Measurements from ENCODE around the gene OTUD3.
"Not testable (repeated sequence)": the region's sequence is repeated elsewhere in the genome, so short reads cannot be mapped to it uniquely, and the experiment has no call there.

Gene OTUD3

GRCh38 chr1:19862944-19863343, 19.3 kb upstream of the OTUD3 start:
- Histone ChIP-seq H3K79me2 (ENCODE audit: insufficient read depth, low read depth) (no peaks in the 10 kb centered on the region), H2AFZ (ENCODE audit: low read depth) (no peak overlapping the region), H3K27me3 (ENCODE audit: insufficient read depth, low read depth) (no peaks in the 10 kb centered on the region), H4K20me1 (ENCODE audit: insufficient read depth) (no peaks in the 10 kb centered on the region), H3K27ac (no peak overlapping the region), H3K4me1 (ENCODE audit: low read depth, poor library complexity, severe bottlenecking) (no peaks in the 10 kb centered on the region), H3K4me3 (IDR thresholded peaks at IDR 0.05; ENCODE audit: insufficient read depth, low read depth, low read length) (no peak overlapping the region), H3K9ac (no peak overlapping the region), H3K36me3 (ENCODE audit: insufficient read depth) (no peaks in the 10 kb centered on the region), H3K4me2 (no peak overlapping the region)
- TF ChIP-seq CTCF (conservative IDR thresholded peaks at IDR 0.05; ENCODE audit: low read depth, low read length), result no peak

- no peaks in the 10 kb centered on the region for H3K4me1 ChIP-seq (ENCODE audit: low read depth, poor library complexity, severe bottlenecking)
- H2AFZ ChIP-seq (ENCODE audit: low read depth), result no peak overlapping the region
- H3K4me2 ChIP-seq, result no peak overlapping the region
- H3K36me3 ChIP-seq (ENCODE audit: insufficient read depth), result no peaks in the 10 kb centered on the region
- no peak overlapping the region for H3K4me3 ChIP-seq (IDR thresholded peaks at IDR 0.05; ENCODE audit: insufficient read depth, low read depth, low read length)
- no peaks in the 10 kb centered on the region for H3K79me2 ChIP-seq (ENCODE audit: insufficient read depth, low read depth)
- no peak overlapping the region for H3K27ac ChIP-seq
- no peaks in the 10 kb centered on the region for H4K20me1 ChIP-seq (ENCODE audit: insufficient read depth)
- no peak for TF ChIP-seq CTCF (conservative IDR thresholded peaks at IDR 0.05; ENCODE audit: low read depth, low read length)
- H3K9ac ChIP-seq, result no peak overlapping the region
- H3K27me3 ChIP-seq (ENCODE audit: insufficient read depth, low read depth), result no peaks in the 10 kb centered on the region
Measured at GRCh38 chr1:19864570-19865160, 17.5 kb upstream of the OTUD3 start.

- no peaks in the 10 kb centered on the region for H3K27me3 ChIP-seq (ENCODE audit: insufficient read depth, low read depth)
- H3K9ac ChIP-seq, result no peak overlapping the region
- H3K4me2 ChIP-seq, result no peak overlapping the region
- H3K36me3 ChIP-seq (ENCODE audit: insufficient read depth), result no peaks in the 10 kb centered on the region
- no peak overlapping the region for H3K4me3 ChIP-seq (IDR thresholded peaks at IDR 0.05; ENCODE audit: insufficient read depth, low read depth, low read length)
- no peaks in the 10 kb centered on the region for H3K4me1 ChIP-seq (ENCODE audit: low read depth, poor library complexity, severe bottlenecking)
- TF ChIP-seq CTCF (conservative IDR thresholded peaks at IDR 0.05; ENCODE audit: low read depth, low read length), result no peak
- H3K79me2 ChIP-seq (ENCODE audit: insufficient read depth, low read depth), result no peaks in the 10 kb centered on the region
- no peak overlapping the region for H3K27ac ChIP-seq
- no peak overlapping the region for H2AFZ ChIP-seq (ENCODE audit: low read depth)
- no peaks in the 10 kb centered on the region for H4K20me1 ChIP-seq (ENCODE audit: insufficient read depth)
Measured at GRCh38 chr1:19866029-19866428, 16.2 kb upstream of the OTUD3 start.

- no peak for TF ChIP-seq CTCF (conservative IDR thresholded peaks at IDR 0.05; ENCODE audit: low read depth, low read length)
Measured at GRCh38 chr1:19866758-19867157, 15.4 kb upstream of the OTUD3 start.

DNA sequence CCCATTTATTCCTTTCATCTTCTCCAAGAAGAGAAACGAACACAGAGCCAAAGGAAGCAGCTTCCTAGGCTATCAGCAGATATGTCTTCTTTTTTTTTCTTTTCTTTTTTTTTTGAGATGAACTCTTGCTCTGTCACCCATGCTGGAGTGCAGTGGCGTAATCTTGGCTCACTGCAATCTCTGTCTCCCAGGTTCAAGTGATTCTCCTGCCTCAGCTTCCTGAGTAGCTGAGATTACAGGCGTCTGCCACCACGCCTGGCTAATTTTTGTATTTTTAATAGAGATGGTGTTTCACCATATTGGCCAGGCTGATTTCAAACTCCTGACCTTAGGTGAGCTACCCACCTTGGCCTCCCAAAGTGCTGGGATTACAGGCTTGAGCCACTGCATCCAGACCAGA, 13.6 kb upstream of the OTUD3 start:
- not testable (repeated sequence) for H4K20me1 ChIP-seq (ENCODE audit: insufficient read depth); H3K27me3 ChIP-seq (ENCODE audit: insufficient read depth, low read depth); H3K4me3 ChIP-seq (IDR thresholded peaks at IDR 0.05; ENCODE audit: insufficient read depth, low read depth, low read length); H3K9ac ChIP-seq; H2AFZ ChIP-seq (ENCODE audit: low read depth); H3K79me2 ChIP-seq (ENCODE audit: insufficient read depth, low read depth); H3K4me1 ChIP-seq (ENCODE audit: low read depth, poor library complexity, severe bottlenecking); H3K36me3 ChIP-seq (ENCODE audit: insufficient read depth); H3K27ac ChIP-seq; H3K4me2 ChIP-seq

More at GRCh38 chr1:19866758-19867157, 15.4 kb upstream of the OTUD3 start:
- Histone ChIP-seq H3K27me3 (ENCODE audit: insufficient read depth, low read depth) (no peaks in the 10 kb centered on the region), H3K4me1 (ENCODE audit: low read depth, poor library complexity, severe bottlenecking) (no peaks in the 10 kb centered on the region), H3K79me2 (ENCODE audit: insufficient read depth, low read depth) (no peaks in the 10 kb centered on the region), H4K20me1 (ENCODE audit: insufficient read depth) (no peaks in the 10 kb centered on the region), H3K27ac (no peak overlapping the region), H3K9ac (no peak overlapping the region), H3K36me3 (ENCODE audit: insufficient read depth) (no peaks in the 10 kb centered on the region), H2AFZ (ENCODE audit: low read depth) (no peak overlapping the region), H3K4me3 (IDR thresholded peaks at IDR 0.05; ENCODE audit: insufficient read depth, low read depth, low read length) (no peak overlapping the region), H3K4me2 (no peak overlapping the region)

DNA sequence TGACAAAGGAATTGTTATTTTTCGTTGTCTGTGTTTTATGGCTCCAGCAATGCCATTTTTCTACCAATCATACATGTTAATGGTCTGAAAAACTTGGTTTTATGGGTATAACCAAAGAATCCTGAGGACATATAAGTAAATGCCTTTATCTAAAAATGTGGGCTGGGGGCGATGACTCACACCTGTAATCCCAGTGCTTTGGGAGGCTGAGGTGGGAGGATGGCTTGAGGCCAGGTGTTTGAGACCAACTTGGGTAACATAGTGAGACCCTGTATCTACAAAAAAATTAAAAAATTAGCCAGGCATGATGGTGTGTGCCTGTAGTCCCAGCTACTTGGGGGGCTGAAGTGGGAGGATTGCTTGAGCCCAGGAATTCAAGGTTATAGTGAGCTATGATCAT, 12.7 kb upstream of the OTUD3 start:
- H3K27me3 ChIP-seq (ENCODE audit: insufficient read depth, low read depth); H3K27ac ChIP-seq; H3K4me3 ChIP-seq (IDR thresholded peaks at IDR 0.05; ENCODE audit: insufficient read depth, low read depth, low read length); H3K4me2 ChIP-seq; H3K9ac ChIP-seq; H3K79me2 ChIP-seq (ENCODE audit: insufficient read depth, low read depth); H3K4me1 ChIP-seq (ENCODE audit: low read depth, poor library complexity, severe bottlenecking); H2AFZ ChIP-seq (ENCODE audit: low read depth); H4K20me1 ChIP-seq (ENCODE audit: insufficient read depth); H3K36me3 ChIP-seq (ENCODE audit: insufficient read depth): not testable (repeated sequence)

All from KMS-11 (cell line).